GM12801 (cell line): ENCODE measurements around the gene APOC4.

Experiments used
- TF ChIP-seq, protein P1 (sequence below): IDR thresholded peaks from one replicate; pipeline ENCODE4 v1.5.1; 2011; ENCODE audit warnings: control low read depth; ENCODE audit not compliant: insufficient read length; ENCODE audit errors: extremely low read depth

Gene APOC4

DNA sequence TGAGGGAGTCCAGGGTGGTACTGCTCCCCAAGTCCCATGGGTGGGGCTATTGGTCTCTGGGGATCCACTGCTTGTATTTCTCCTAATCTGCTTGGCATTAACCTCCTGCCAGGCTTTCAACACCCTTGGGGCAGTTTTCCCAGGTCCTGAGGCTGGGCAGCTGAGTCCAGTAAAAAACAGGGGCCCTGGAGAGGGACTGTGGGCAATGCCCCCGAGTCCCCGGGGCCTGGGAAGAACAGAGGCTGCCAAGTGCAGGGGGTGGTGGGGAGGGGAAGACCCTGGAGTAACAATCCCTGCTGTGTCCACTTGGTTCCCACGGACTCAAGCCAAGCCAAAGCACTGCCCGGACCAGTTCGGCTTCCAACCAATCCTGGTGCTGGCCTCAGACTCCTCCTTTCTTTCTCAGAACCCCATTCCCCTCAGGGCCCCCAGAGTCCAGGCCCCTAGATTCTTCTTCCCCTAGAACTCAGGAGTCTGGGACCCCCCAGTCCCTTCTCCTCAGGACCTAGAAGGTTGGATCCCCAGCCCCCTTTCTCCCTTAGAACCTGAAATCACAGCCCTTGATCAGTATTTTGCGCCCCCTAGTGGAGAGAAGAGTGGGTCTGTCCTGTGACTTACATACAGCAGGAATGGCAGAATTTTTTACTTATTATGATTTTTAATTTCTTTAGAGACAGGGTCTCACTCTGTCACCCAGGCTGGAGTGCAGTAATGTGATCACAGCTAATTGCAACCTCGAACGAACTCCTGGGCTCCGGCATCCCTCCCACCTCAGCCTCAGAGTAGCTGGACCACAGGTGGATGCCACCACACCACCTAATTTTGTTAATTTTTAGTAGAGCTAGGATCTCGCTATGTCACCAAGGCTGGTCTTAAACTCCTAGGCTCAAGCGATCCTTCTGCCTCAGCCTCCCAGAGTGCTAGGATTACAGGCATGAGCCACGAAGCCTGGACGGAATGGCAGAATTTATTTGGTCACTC, 9.4 kb downstream of the APOC4 start:
- TF ChIP-seq, protein P1, sequence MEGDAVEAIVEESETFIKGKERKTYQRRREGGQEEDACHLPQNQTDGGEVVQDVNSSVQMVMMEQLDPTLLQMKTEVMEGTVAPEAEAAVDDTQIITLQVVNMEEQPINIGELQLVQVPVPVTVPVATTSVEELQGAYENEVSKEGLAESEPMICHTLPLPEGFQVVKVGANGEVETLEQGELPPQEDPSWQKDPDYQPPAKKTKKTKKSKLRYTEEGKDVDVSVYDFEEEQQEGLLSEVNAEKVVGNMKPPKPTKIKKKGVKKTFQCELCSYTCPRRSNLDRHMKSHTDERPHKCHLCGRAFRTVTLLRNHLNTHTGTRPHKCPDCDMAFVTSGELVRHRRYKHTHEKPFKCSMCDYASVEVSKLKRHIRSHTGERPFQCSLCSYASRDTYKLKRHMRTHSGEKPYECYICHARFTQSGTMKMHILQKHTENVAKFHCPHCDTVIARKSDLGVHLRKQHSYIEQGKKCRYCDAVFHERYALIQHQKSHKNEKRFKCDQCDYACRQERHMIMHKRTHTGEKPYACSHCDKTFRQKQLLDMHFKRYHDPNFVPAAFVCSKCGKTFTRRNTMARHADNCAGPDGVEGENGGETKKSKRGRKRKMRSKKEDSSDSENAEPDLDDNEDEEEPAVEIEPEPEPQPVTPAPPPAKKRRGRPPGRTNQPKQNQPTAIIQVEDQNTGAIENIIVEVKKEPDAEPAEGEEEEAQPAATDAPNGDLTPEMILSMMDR, result no peak

DNA sequence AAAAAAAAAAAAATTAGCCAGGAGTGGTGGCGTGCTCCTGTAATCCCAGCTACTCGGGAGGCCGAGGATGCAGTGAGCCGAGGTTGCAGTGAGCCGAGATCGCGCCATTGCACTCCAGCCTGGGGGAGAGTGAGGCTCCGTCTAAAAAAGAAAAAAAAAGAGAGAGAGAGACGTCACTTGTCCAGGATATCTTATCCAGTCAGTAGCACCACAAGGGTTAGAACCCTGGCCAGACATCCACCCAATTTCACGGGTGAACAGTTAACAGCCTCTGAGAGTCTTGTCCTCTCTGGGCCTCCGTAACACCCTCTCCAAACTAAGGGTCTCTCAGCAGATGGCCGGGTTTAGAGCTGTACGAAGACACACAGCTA, 12.2 kb downstream of the APOC4 start:
- TF ChIP-seq, protein P1, result no peak

DNA sequence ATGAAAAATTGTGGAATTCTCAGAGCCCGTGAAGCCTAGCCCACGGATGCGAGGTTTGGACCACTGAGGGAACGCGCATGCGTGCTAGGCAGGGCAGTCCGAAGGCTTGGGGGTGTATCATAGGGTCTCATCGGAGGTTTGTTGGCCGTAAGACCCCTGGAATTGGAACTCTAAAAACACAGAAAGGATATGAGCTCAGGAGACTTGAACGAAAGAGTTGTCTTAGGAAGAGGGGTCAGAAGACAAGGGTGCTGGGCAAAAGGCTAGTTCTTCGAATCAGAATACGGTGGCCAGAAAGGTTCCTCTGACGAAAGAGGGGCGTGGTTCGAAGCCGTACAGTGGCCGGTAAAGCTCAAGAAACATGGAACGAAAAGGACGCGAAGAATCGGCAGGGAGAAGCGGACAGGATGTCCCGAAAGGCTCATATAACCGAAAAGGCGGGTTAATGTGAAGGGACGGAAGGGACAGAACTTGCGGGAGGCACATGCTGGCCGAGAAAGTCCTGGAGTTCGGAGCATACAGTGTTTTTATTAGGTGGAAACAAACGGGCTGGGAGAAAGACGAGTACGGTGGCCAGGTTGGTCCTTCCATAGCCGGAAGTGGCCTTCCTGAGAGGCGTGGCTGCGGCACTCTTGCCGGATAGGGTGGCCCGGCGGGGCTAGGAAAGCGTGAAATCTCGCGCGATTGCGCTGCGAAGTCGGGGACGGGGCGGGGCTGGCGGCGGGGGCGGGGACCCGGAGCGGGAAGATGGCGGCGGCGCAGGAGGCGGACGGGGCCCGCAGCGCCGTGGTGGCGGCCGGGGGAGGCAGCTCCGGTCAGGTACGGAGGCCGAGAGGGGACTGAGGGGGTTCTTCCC, 12.8 kb downstream of the APOC4 start, which contains the start of gene CLPTM1:
Gene CLPTM1 (plus strand): TSS at position 732 of the 856 bp plus-strand sequence. CDS start 16 bp downstream, at position 748.
- TF ChIP-seq, protein P1, result no peak

DNA sequence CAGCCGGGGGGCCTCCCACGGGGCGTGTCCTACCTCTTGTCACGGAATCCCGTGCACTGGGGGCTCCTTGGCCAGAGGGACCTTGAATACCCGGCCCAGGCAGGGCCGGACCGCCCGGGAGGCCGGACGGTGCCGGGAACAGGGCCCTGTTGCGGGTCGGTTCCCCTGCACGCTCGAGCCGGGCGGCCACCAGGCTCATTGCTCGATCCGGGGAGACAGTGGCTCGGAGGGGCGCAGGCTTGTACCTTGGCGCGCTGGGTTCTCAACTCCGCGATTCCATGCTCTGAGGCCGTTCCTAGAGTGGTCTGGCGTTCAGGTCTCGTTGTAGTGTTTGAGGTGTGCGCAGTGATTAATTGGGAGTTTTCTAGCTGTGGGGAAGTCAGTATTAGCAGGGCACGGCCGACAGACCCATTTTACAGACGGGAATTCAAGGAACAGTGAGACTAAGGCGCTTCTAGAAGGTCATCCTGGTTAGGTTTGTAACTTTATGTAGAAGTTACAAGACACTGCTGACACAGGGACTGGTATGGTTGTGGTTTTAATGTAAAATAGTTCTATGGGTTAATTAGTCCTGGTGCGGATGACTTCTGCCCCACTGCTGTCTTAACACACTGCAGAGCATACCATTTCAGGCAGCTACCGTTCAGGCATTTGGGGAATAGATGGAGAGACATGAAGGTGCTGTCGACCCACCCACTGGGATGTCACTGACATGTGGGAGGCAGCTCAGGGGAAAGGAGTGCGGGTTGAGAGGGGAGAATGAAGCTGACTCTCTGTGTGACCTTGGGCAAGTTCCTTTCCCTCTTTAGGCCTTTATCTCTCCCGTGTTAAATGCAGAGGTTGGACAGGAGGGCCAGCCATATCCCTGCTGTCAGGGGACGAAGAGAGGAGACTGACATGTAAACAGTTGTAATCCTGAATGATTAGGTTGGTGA, 13.7 kb downstream of the APOC4 start:
- TF ChIP-seq, protein P1, result no peak

DNA sequence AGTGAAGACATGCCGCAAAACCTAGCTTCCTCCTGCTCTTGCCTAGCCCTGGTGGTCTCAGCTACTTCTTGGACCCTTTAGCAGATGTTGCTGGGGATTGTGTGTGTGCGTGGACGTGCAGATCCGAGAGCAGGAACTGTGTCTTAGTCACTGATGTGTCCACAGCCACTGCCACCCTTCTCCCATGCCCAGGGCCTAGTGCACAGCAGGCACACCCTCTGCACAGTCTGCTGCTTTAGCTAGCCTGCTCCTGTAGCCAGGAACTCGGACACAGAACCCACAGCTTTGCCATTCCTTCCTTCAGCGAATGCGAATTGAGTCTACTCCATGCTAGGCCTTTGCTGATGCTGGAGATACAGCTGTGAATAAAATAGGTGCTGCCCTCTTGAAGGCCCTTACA, 15.5 kb downstream of the APOC4 start:
- TF ChIP-seq, protein P1, result no peak

DNA sequence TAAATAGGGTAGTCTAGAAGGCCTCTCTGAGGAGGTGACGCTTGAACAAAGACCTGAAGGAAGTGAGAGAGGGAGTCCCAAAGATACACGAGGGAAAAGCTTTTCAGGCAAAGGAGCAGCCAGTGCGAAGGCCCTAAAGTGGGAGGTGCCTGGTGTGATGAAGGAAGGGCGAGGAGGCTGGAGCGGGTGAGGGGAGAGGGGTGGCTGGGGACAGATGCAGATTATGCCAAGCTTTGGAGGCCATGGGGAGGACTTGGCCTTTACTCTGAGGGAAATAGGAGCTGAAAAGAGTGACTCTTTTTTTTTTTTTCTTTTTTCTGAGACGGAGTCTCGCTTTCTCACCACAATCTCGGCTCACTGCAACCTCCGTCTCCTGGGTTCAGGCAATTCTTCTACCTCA, 16.1 kb downstream of the APOC4 start:
- TF ChIP-seq, protein P1, result no peak
